H1 (cell line): ENCODE results near the gene GLTP. TPM values are rescaled to one million over a fixed set of nuclear protein-coding genes. Genes with fewer than 3 reads are reported as not detected.

ENCODE experiments used
- GABPA ChIP-seq: IDR thresholded peaks from 2 replicates; pipeline ENCODE4 v1.6.1; 2011; ENCODE audit warnings: mild to moderate bottlenecking, low read length, moderate library complexity, borderline replicate concordance; ENCODE audit not compliant: insufficient read depth
- KDM4A ChIP-seq: IDR thresholded peaks from one replicate; pipeline ENCODE4 v1.7.1; 2012; ENCODE audit warnings: low read depth, mild to moderate bottlenecking, moderate library complexity, low read length, inconsistent platforms; ENCODE audit not compliant: severe bottlenecking
- SUZ12 ChIP-seq: fragments of 200-600 bp; sonication (generic); IDR thresholded peaks from 2 replicates; pipeline ENCODE4 v1.6.1; 2012; ENCODE audit warnings: mild to moderate bottlenecking, inconsistent platforms, low read length, moderate library complexity, mixed read lengths
- polyA plus RNA-seq, 7 experiments: library from polyadenylated mRNA; depleted of rRNA in 3 of 7; stranded (reverse) in 5 of 7; unstranded in 2 of 7; fragments of >200 nt in 5 of 7; fragments of 200-250 nt in 2 of 7; gene quantifications; 1 replicate in 5 of 7; 2 replicates in 1 of 7; 4 replicates in 1 of 7; pipeline versions ENCODE4 v1.2.1 to v1.2.3, GENCODE V29; 2011 to 2013; ENCODE audit warnings: missing spikeins in 2 of 7, mixed read lengths in 2 of 7
- total RNA-seq: library from RNA; stranded (reverse); fragmentation: NEBNext Ultra II Directional; extraction: Animal tissue kit (Norgen Biotek cat#: 25700); gene quantifications from 2 replicates; pipeline ENCODE4 v1.2.1, GENCODE V29; 2021
- TF ChIP-seq, protein P1 (sequence below): IDR thresholded peaks from 2 replicates; pipeline ENCODE4 v1.6.1; 2012; ENCODE audit warnings: low read length, inconsistent platforms

The GLTP gene
- total and polyA plus RNA-seq, 2 of the 8 experiments (the other 6 are each of a cell fraction or from before 2014, with no cell fraction given): 9.8 to 26.1 TPM

DNA sequence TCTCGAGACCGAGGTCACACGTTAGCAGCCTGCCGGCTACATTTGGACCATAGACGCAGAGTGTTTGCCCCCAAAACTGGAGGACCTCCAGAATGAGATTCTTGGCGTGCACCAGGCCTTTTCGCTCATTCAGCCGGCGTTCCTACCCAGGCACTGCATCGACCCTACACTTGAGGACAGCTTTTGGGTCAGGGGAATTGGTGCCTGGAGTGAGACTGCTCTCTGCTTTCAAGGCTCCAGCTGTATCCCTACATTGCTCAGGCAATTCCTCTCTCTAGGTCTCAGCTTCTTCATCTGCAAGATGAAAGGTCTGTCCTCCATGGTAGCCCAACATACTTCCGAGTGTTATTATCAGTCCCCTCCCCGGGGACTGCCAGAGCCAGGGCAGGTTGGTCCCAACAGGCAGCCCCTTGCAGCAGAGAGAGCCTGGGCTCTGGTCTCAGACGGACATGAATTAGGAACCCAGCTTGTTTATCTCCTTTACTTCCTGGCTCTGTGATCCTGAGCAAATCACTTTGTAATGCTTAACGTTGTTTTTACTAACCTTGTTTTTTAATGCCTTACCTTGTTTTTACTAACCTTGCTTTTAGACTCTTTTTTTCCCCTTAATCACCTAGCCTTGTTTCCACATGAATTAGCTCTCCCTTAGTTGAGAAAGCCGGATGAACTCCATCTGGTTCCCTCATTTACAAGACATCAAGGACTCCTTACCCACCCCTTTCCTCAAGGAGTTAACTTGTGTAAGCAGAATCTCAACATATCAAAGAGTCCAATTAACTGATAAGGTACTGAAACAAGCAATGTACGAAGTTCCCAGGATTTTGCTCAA is 20.6 kb upstream of the GLTP start (continued):
- peak; percentile 12 for TF ChIP-seq KDM4A
- peak; percentile 64; the same call in 1 of the 2 replicates for TF ChIP-seq SUZ12
- TF ChIP-seq, protein P1, sequence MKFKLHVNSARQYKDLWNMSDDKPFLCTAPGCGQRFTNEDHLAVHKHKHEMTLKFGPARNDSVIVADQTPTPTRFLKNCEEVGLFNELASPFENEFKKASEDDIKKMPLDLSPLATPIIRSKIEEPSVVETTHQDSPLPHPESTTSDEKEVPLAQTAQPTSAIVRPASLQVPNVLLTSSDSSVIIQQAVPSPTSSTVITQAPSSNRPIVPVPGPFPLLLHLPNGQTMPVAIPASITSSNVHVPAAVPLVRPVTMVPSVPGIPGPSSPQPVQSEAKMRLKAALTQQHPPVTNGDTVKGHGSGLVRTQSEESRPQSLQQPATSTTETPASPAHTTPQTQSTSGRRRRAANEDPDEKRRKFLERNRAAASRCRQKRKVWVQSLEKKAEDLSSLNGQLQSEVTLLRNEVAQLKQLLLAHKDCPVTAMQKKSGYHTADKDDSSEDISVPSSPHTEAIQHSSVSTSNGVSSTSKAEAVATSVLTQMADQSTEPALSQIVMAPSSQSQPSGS: no peak
- 0 out of 2 replicates have a peak, but pooled peaks have one; percentile 63 for TF ChIP-seq GABPA
